GM19452 (cell line): ENCODE measurements around the gene TBC1D19.
A peak's percentile ranks its signal among the peaks of the same experiment; 100 is the strongest.

Source experiments
- ATAC-seq: cut with Tn5 transposase; IDR thresholded peaks from one replicate; pipeline ENCODE4 v1.9.1; 2021; ENCODE audit not compliant: unreplicated experiment

Gene TBC1D19

GRCh38 chr4:26729027-26729426, 145.1 kb downstream of the TBC1D19 start:
- ATAC-seq, result no peak

- ATAC-seq, result no peak
Measured at GRCh38 chr4:26729547-26729946, 145.7 kb downstream of the TBC1D19 start.

- ATAC-seq, result peak; percentile 88
Measured at GRCh38 chr4:26731351-26732035, 147.6 kb downstream of the TBC1D19 start.

- no peak for ATAC-seq
Measured at GRCh38 chr4:26732356-26732755, 148.5 kb downstream of the TBC1D19 start.

- ATAC-seq, result no peak
Measured at GRCh38 chr4:26736621-26737020, 152.7 kb downstream of the TBC1D19 start.

GRCh38 chr4:26737385-26737784, 153.5 kb downstream of the TBC1D19 start:
- ATAC-seq, result no peak

- ATAC-seq, result no peak
Measured at GRCh38 chr4:26741491-26741871, 157.6 kb downstream of the TBC1D19 start.

GRCh38 chr4:26746802-26747213, 162.9 kb downstream of the TBC1D19 start:
- peak; percentile 100 for ATAC-seq

- ATAC-seq, result no peak
Measured at GRCh38 chr4:26748811-26749210, 164.9 kb downstream of the TBC1D19 start.

GRCh38 chr4:26749867-26750266, 166.0 kb downstream of the TBC1D19 start:
- ATAC-seq, result no peak

- no peak for ATAC-seq
Measured at GRCh38 chr4:26751004-26751403, 167.1 kb downstream of the TBC1D19 start.

- peak; percentile 90 for ATAC-seq
Measured at GRCh38 chr4:26751838-26752237, 168.0 kb downstream of the TBC1D19 start.

GRCh38 chr4:26753187-26753586, 169.3 kb downstream of the TBC1D19 start:
- no peak for ATAC-seq

- no peak for ATAC-seq
Measured at GRCh38 chr4:26753617-26754016, 169.7 kb downstream of the TBC1D19 start.

- ATAC-seq, result no peak
Measured at GRCh38 chr4:26757751-26758150, 173.9 kb downstream of the TBC1D19 start.

- no peak for ATAC-seq
Measured at GRCh38 chr4:26758899-26759298, 175.0 kb downstream of the TBC1D19 start.

GRCh38 chr4:26762650-26763049, 178.8 kb downstream of the TBC1D19 start:
- ATAC-seq, result peak; percentile 49

- no peak for ATAC-seq
Measured at GRCh38 chr4:26763063-26763462, 179.2 kb downstream of the TBC1D19 start.

- no peak for ATAC-seq
Measured at GRCh38 chr4:26763648-26764047, 179.8 kb downstream of the TBC1D19 start.

- ATAC-seq, result no peak
Measured at GRCh38 chr4:26764231-26764630, 180.3 kb downstream of the TBC1D19 start.

GRCh38 chr4:26765515-26765914, 181.6 kb downstream of the TBC1D19 start:
- ATAC-seq, result no peak

GRCh38 chr4:26766141-26766540, 182.3 kb downstream of the TBC1D19 start:
- no peak for ATAC-seq
